H9 (cell line): ENCODE data around the gene NPAS1. TPM values are rescaled to one million over a fixed set of nuclear protein-coding genes. Genes with fewer than 3 reads are reported as not detected.

ENCODE experiments used
- DNase-seq: peaks from one replicate; pipeline ENCODE4 v3.0.0-alpha.2; 2017
- H2AFZ ChIP-seq: one replicate; pipeline ENCODE4 v1.6.1; 2013; ENCODE audit warnings: mild to moderate bottlenecking, low read length, control low read depth, moderate library complexity
- H2AK5ac ChIP-seq: 2 replicates; pipeline ENCODE4 v1.6.1; 2013; ENCODE audit warnings: low read length, control low read depth, mixed read lengths; ENCODE audit not compliant: insufficient read length
- H2BK120ac ChIP-seq: one replicate; pipeline ENCODE4 v1.6.1; 2013; ENCODE audit warnings: low read depth, mild to moderate bottlenecking, low read length, control low read depth, inconsistent platforms; ENCODE audit not compliant: poor library complexity, severe bottlenecking
- H2BK12ac ChIP-seq: 2 replicates; pipeline ENCODE4 v1.6.1; 2013; ENCODE audit warnings: low read length, control low read depth, mixed read lengths, low read depth; ENCODE audit not compliant: insufficient read length
- H2BK15ac ChIP-seq: 2 replicates; pipeline ENCODE4 v1.6.1; 2013; ENCODE audit warnings: low read depth, low read length, control low read depth
- H2BK20ac ChIP-seq: one replicate; pipeline ENCODE4 v1.6.1; 2013; ENCODE audit warnings: low read depth, mild to moderate bottlenecking, low read length, control low read depth, inconsistent platforms; ENCODE audit not compliant: poor library complexity, severe bottlenecking
- H2BK5ac ChIP-seq: 2 replicates; pipeline ENCODE4 v1.6.1; 2013; ENCODE audit warnings: low read length, control low read depth, mixed read lengths; ENCODE audit not compliant: insufficient read length
- H3K14ac ChIP-seq: 2 replicates; pipeline ENCODE4 v1.6.1; 2013; ENCODE audit warnings: low read length, control low read depth; ENCODE audit not compliant: insufficient read depth
- H3K18ac ChIP-seq: 2 replicates; pipeline ENCODE4 v1.6.1; 2013; ENCODE audit warnings: low read depth, mild to moderate bottlenecking, mixed read lengths, low read length, control low read depth; ENCODE audit not compliant: insufficient read length
- H3K23ac ChIP-seq: 2 replicates; pipeline ENCODE4 v1.6.1; 2013; ENCODE audit warnings: low read length, control low read depth, mixed read lengths, low read depth; ENCODE audit not compliant: insufficient read length
- H3K23me2 ChIP-seq: 2 replicates; pipeline ENCODE4 v1.6.1; 2013; ENCODE audit warnings: low read depth, mild to moderate bottlenecking, mixed read lengths, low read length, control low read depth; ENCODE audit not compliant: insufficient read length, poor library complexity, severe bottlenecking
- H3K27ac ChIP-seq: 2 replicates; pipeline ENCODE4 v1.5.1; 2013; ENCODE audit warnings: low read length, control low read depth, mixed read lengths, low read depth; ENCODE audit not compliant: insufficient read length
- H3K27me3 ChIP-seq: 2 replicates; pipeline ENCODE4 v1.6.1; 2013; ENCODE audit warnings: low read length, control low read depth, inconsistent platforms; ENCODE audit not compliant: insufficient read depth
- H3K4ac ChIP-seq: 2 replicates; pipeline ENCODE4 v1.6.1; 2013; ENCODE audit warnings: low read depth, mild to moderate bottlenecking, control low read depth, inconsistent platforms, low read length, moderate library complexity
- H3K4me1 ChIP-seq: 2 replicates; pipeline ENCODE4 v1.6.1; 2013; ENCODE audit warnings: low read length, control low read depth, inconsistent platforms; ENCODE audit not compliant: insufficient read depth
- H3K4me2 ChIP-seq: 2 replicates; pipeline ENCODE4 v1.6.1; 2013; ENCODE audit warnings: low read length, control low read depth, mixed read lengths; ENCODE audit not compliant: insufficient read length, insufficient read depth
- H3K56ac ChIP-seq: 2 replicates; pipeline ENCODE4 v1.6.1; 2013; ENCODE audit warnings: low read depth, mild to moderate bottlenecking, mixed read lengths, low read length, control low read depth; ENCODE audit not compliant: insufficient read length
- H3K79me1 ChIP-seq: 2 replicates; pipeline ENCODE4 v1.6.1; 2013; ENCODE audit warnings: low read depth, mild to moderate bottlenecking, moderate library complexity, low read length, control low read depth, inconsistent platforms; ENCODE audit not compliant: insufficient read depth, poor library complexity, severe bottlenecking
- H3K79me2 ChIP-seq: 2 replicates; pipeline ENCODE4 v1.6.1; 2013; ENCODE audit warnings: low read length, control low read depth, inconsistent platforms; ENCODE audit not compliant: insufficient read depth
- H3K9ac ChIP-seq: 2 replicates; pipeline ENCODE4 v1.6.1; 2013; ENCODE audit warnings: low read length, control low read depth, mixed read lengths; ENCODE audit not compliant: insufficient read length; ENCODE audit errors: extremely low read depth
- H3K9me3 ChIP-seq: one replicate; pipeline ENCODE4 v1.6.1; 2013; ENCODE audit warnings: low read depth, low read length, inconsistent platforms; ENCODE audit not compliant: control insufficient read depth
- H3T11ph ChIP-seq: one replicate; pipeline ENCODE4 v1.6.1; 2013; ENCODE audit warnings: mild to moderate bottlenecking, low read length, control low read depth, inconsistent platforms
- H4K20me1 ChIP-seq: one replicate; pipeline ENCODE4 v1.6.1; 2013; ENCODE audit not compliant: control insufficient read depth, insufficient read length, insufficient read depth
- H4K5ac ChIP-seq: 2 replicates; pipeline ENCODE4 v1.6.1; 2013; ENCODE audit warnings: low read depth, mild to moderate bottlenecking, mixed read lengths, low read length, control low read depth; ENCODE audit not compliant: insufficient read length
- H4K8ac ChIP-seq: replicated peaks from 2 replicates; pipeline ENCODE4 v1.6.1; 2013; ENCODE audit warnings: low read length, control low read depth, mixed read lengths, low read depth; ENCODE audit not compliant: insufficient read length
- H4K91ac ChIP-seq: 2 replicates; pipeline ENCODE4 v1.6.1; 2013; ENCODE audit warnings: low read depth, mild to moderate bottlenecking, moderate library complexity, mixed read lengths, low read length, control low read depth; ENCODE audit not compliant: insufficient read length
- H3K27ac Mint-ChIP-seq, 3 experiments: 2 replicates in 2 of 3; 3 replicates in 1 of 3; pipeline ENCODE4 v1.8.0; 2020 to 2021; ENCODE audit warnings: mixed read lengths in 3 of 3, mild to moderate bottlenecking in 1 of 3, moderate library complexity in 1 of 3
- H3K27me3 Mint-ChIP-seq: 2 replicates; pipeline ENCODE4 v1.8.0; 2021; ENCODE audit warnings: low read depth, mild to moderate bottlenecking, moderate library complexity, mixed read lengths
- H3K36me3 Mint-ChIP-seq, 3 experiments: 2 replicates in 2 of 3; 3 replicates in 1 of 3; pipeline ENCODE4 v1.8.0; 2020 to 2021; ENCODE audit warnings: low read depth in 3 of 3, mixed read lengths in 3 of 3; ENCODE audit not compliant: insufficient read depth in 1 of 3
- H3K4me1 Mint-ChIP-seq, 2 experiments: 2 replicates each; pipeline ENCODE4 v1.8.0; 2020; ENCODE audit warnings: mixed read lengths in 2 of 2
- H3K4me3 Mint-ChIP-seq, 2 experiments: 2 replicates in 1 of 2; 3 replicates in 1 of 2; pipeline ENCODE4 v1.8.0; 2020 to 2021; ENCODE audit warnings: mild to moderate bottlenecking in 2 of 2, mixed read lengths in 2 of 2, moderate library complexity in 1 of 2
- H3K9me3 Mint-ChIP-seq, 2 experiments: 2 replicates in 1 of 2; 3 replicates in 1 of 2; pipeline ENCODE4 v1.8.0; 2020; ENCODE audit warnings: mild to moderate bottlenecking in 2 of 2, mixed read lengths in 2 of 2, moderate library complexity in 1 of 2
- WGBS: extraction: QIAGEN DNeasy Blood & Tissue Kit; methylation state at CpG from one replicate; pipeline ENCODE4 v1.1.7; 2013; ENCODE audit warnings: missing lambda C conversion rate, low lambda C conversion rate, mixed read lengths; ENCODE audit not compliant: insufficient read length; ENCODE audit errors: extremely low coverage; 5-methylcytosine and 5-hydroxymethylcytosine counted together
- total RNA-seq: library from RNA; stranded (reverse); gene quantifications from 2 replicates; pipeline ENCODE4 v1.2.1, GENCODE V29; 2021
- TF ChIP-seq, protein P1 (sequence below): fragments of 200-600 bp; sonication (generic); conservative IDR thresholded peaks from 3 replicates; pipeline ENCODE4 v1.8.0; 2021; ENCODE audit warnings: antibody characterized with exemption, mild to moderate bottlenecking

NPAS1 gene
- total RNA-seq, 1 experiment from 2014 or later, result 17.8 TPM

DNA sequence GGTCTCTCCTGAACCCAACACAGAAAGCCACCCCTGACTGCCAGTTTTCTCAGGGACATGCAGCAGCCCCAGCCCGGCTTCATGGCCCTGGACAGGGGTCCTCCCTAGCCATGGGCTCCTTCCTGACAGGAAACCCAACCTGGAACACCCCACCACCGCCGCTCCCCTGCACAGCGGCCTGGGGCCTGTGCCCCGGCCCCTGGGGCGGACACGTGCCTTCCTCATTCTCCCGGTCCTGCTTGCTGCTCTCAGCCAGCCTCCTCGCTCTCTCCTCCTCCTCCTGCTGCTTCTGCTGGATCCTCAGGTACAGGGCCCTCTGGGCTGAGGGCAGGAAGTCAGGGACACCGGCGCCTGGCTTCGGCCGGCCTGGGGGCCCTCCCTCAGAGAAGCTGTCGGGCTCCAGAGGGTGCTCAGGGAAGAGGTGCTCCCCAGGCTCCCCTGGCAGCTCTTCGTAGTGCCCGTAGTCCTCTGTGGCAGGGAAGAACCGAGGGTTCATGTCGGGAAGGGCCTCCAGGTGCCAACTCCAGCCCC lies 49.3 kb downstream of the NPAS1 start:
- no peaks in the 10 kb centered on the region for H3K9me3 Mint-ChIP-seq
- H3K27me3 ChIP-seq, result no peaks in the 10 kb centered on the region
- H3K4me1 Mint-ChIP-seq, result peaks cover 0 to 3% of the 10 kb centered on the region in 2 experiments; a peak in 2 of 4 replicates
- no peaks in the 10 kb centered on the region for H4K20me1 ChIP-seq
- no peak overlapping the region for H2BK5ac ChIP-seq
- no peak overlapping the region for H3K27ac ChIP-seq
- H3T11ph ChIP-seq, result no peak overlapping the region
- H3K14ac ChIP-seq, result no peak overlapping the region
- H3K27ac Mint-ChIP-seq, result no peak overlapping the region
- DNase-seq, result no peak
- peaks cover 31 to 72% (median 70%) of the 10 kb centered on the region in 3 experiments; a peak in 6 of 7 replicates for H3K36me3 Mint-ChIP-seq
- no peaks in the 10 kb centered on the region for H3K27me3 Mint-ChIP-seq
- no peak overlapping the region for H3K23ac ChIP-seq
- no peak overlapping the region for H3K4me2 ChIP-seq
- H3K4me3 Mint-ChIP-seq, result no peak overlapping the region; a peak in 1 of 5 replicates
- no peak overlapping the region for H2AK5ac ChIP-seq
- no peaks in the 10 kb centered on the region for H3K79me2 ChIP-seq
- H3K79me1 ChIP-seq, result no peaks in the 10 kb centered on the region
- H2BK120ac ChIP-seq, result no peak overlapping the region
- no peak overlapping the region for H2BK15ac ChIP-seq
- H3K18ac ChIP-seq, result no peak overlapping the region
- H2BK12ac ChIP-seq, result no peak overlapping the region
- no peak overlapping the region for H3K56ac ChIP-seq
- H3K9ac ChIP-seq, result no peak overlapping the region
- no CpG with 5 or more reads among the region's 18 CpGs for WGBS
- no peak overlapping the region for H4K5ac ChIP-seq
- H2BK20ac ChIP-seq, result no peak overlapping the region
- no peak overlapping the region for H4K8ac ChIP-seq
- H4K91ac ChIP-seq, result no peak overlapping the region
- no peak overlapping the region for H3K4ac ChIP-seq
- TF ChIP-seq, protein P1, sequence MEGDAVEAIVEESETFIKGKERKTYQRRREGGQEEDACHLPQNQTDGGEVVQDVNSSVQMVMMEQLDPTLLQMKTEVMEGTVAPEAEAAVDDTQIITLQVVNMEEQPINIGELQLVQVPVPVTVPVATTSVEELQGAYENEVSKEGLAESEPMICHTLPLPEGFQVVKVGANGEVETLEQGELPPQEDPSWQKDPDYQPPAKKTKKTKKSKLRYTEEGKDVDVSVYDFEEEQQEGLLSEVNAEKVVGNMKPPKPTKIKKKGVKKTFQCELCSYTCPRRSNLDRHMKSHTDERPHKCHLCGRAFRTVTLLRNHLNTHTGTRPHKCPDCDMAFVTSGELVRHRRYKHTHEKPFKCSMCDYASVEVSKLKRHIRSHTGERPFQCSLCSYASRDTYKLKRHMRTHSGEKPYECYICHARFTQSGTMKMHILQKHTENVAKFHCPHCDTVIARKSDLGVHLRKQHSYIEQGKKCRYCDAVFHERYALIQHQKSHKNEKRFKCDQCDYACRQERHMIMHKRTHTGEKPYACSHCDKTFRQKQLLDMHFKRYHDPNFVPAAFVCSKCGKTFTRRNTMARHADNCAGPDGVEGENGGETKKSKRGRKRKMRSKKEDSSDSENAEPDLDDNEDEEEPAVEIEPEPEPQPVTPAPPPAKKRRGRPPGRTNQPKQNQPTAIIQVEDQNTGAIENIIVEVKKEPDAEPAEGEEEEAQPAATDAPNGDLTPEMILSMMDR, result no peak
- H3K9me3 ChIP-seq, result no peaks in the 10 kb centered on the region
- no peaks in the 10 kb centered on the region for H3K23me2 ChIP-seq
- no peak overlapping the region for H2AFZ ChIP-seq
- H3K4me1 ChIP-seq, result no peaks in the 10 kb centered on the region
